ENCODE data around the gene C1QTNF6.
"Not testable (repeated sequence)": the region's sequence is repeated elsewhere in the genome, so short reads cannot be mapped to it uniquely, and the experiment has no call there.

Gene C1QTNF6

DNA sequence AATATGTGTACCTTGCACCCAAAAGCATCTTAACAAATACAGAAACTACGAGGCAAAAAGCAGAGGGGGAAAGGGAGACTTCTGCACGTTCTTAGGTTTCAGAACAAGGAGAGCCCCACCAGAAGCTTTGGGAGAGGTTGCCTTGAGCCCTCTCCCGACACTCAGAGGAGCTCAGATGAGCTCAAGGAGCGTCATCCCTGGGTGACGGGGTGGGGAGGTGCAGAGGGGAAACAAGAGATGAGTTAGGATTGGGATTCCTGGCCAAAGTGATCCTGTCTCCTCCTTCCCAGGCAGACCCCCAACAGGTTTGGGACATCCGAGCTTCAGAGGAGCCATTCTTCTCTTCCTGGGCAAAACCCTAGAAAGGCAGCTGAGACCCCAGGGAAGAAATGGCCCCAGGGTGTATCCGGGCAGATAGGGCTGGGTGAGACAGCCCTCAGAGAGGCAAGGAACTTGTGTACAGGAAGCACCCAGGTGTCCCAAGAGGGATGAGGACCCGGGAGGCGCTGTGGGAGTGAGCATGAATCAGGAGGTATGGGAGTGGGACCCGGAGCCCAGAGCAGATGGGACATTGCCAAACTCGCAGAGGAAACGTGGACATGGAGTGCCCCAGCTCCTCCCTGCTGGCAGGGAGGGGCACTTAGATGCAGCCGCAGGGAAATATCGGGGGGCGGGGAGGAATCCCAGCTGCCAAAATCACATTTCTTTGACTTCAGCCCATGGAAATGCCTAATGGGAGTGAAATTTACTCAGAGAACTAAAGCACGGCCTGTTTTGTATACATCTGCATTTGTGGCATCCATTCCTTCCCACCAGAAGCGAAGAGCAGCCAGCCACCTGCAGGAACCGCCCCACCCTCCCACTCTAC is 12.4 kb downstream of the C1QTNF6 start:
- no peak for DNase-seq

DNA sequence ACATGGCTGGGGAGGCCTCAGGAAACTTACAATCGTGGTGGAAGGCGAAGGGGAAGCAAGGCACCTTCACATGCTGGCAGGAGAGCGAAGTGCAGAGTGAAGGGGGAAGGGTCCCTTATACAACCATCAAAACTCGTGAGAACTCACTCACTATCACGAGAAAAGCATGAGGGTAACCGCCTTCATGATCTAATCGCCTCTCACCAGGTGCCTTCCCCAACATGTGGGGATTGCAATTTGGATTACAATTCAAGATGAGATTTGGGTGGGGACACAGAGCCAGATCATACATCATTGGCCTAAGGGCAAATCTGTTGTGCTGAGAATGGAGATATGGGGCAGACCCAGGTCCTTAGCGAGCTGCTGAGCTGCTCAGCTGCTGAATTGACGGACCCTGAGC is 13.1 kb downstream of the C1QTNF6 start:
- no peak for DNase-seq

DNA sequence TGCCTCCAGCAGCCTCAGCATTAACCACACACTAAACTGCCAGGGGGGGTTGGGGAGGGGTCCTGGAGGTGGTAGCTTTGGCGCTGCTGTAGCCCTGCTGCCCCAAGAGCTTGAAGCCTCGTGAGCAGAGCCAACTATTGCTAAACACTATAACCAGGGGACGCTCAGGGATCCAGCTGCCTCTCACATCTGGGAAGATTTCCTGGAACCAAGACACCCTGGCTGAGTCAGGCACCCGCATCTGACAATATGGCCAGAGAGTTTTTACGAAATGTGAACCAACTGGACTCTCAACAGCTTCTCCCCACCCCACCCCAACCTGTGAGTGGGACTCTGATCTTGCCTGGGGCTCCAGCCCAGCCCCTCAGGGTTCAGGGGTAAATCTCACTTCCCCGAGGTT is 14.3 kb downstream of the C1QTNF6 start:
- DNase-seq: no peak

DNA sequence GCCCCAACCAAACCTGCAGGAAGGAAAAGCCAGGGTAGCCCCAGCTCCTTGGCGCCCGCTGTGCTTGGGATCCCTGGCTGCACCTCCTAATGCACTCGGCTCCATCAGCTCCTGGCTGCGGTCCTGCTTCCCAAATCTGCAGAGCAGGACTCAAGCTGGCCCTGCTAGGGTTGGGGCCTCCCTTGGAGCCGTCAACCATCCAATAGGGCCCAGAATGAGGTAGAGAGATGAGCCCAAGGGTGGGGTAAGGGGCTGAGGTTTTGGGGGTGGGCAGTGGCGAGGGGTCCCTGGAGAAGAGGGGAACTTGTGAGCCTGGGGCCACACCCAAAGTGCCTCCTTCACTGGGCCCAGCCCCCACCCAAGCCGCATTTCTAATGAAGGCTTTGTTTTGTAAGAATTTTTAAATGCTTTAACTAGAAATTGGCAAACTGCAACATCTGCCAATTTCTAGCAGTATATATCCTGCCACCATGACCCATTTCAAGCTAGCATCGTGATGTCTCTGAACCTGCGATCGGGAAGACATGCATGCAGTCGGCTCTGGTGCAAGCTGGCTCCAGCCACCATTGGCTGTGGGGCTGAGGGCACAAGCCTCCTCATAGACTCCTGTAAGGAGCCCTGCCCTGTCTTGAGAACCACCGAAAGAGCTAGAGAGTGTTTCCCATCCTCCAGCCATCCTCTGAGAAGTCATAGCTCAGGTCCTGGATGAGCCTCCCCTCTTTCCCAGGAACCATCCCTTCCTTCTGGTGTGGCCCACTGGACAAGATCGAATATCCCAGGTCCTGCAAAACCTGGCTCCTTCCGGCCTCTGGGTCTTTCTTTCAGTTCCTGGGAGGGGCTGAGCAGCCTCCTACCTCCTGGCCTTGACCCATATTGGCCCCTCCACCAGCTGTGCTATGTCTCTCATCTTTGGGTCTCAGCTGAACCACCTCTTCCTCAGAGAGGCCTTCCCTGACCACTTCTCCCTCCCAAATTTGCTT is 15.5 kb downstream of the C1QTNF6 start:
- DNase-seq: no peak

DNA sequence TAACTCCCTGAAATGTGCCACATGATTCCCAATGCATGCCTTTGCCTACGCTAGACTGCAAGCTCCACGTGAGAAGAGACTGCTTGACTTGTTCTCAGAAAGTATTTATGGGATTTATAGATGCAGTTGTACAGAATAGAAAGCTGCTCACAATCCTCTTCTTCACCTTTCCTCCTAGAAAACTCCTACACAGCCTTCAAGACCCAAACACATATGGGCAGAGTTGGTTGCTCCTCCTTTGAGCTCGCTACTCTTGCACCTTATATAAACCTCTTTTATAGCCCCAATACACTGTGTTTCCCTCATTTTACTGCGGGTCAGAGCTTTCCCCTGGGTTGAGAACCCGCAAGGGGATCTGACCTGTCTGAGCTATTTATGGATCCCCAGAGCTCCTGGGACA is 16.4 kb downstream of the C1QTNF6 start:
- no peak for DNase-seq

DNA sequence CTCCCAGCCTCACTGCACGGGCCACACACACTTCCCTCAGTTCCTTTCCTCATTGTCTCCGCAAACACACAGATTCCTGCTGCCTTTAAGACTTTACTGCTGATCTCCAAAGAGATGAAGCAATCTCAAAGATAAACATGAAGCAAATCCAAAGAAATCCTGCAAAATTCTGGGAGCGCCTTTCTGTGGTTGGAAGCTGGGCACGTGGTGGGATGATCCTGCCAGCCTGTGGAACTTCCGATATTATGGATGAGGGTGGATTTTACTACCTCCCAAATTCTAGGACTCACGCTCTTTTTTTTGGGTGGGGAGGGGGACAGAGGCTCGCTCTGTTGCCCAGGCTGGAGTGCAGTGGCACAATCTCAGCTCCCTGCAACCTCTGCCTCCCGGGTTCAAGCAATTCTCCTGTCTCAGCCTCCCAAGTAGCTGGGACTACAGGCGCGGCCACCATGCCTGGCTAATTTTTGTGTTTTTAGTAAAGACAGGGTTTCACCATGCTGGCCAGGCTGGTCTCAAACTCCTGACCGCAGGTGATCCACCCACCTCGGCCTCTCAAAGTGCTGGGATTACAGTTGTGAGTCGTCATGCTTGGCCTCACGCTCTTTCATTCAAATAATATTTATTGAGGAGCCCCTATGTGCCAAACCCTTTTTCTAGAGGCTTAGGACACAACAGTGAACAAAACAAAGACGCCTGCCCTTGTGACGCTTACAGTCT is 17.2 kb downstream of the C1QTNF6 start:
- DNase-seq: not testable (repeated sequence)

DNA sequence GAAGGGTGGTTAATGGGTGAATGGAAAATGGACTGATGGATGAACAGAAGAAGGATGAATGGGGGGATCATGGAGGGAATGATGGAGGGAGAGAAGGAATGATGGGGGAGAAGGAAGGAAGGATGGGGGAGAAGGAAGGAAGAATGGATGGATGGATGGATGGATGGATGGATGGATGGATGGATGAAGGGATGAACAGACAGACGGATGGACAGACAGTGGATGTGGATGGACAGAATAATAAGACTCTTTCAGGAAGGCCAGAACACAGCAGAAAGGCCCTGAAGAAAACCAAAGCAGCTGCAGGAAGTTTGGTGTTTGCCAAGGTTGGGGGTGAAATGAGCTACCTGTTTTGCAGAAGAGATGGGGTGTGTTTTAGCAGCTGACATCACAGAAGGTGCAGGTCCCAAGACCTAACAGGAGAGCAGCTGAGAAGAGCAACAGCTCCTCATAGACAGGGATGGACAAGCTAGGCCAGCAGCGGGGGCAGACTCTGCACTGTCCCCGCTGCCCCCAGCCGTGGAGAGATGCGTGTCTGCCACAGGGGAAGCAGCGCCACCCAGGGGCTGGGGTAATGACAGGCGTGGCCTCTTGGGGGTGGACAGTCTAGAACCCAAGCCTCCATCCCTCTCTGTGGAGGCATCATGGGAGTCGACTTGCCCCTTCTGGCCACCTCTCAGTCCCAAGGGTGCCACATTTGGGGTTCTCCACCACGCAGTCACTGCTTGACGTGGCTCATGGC is 17.9 kb downstream of the C1QTNF6 start:
- DNase-seq: no peak

DNA sequence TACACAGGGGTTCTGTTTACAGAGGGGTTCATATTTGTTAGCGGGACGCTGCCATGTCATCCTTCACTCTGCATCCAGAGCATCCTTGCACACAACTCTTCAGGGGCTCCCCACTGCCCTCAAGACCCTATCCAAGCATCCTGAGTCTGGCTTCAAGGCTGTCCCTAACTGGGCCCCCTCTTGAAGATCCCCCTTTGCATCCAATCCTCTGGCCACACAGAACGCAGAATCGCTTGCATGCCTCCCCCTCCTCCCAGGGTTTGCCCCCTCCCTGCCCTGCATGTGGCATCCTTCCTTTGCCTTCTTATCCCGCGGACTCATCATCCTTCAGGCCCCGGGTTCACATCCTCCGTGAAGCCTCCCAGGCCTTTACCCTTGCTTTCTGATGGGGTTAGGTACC is 18.6 kb downstream of the C1QTNF6 start:
- DNase-seq: no peak

DNA sequence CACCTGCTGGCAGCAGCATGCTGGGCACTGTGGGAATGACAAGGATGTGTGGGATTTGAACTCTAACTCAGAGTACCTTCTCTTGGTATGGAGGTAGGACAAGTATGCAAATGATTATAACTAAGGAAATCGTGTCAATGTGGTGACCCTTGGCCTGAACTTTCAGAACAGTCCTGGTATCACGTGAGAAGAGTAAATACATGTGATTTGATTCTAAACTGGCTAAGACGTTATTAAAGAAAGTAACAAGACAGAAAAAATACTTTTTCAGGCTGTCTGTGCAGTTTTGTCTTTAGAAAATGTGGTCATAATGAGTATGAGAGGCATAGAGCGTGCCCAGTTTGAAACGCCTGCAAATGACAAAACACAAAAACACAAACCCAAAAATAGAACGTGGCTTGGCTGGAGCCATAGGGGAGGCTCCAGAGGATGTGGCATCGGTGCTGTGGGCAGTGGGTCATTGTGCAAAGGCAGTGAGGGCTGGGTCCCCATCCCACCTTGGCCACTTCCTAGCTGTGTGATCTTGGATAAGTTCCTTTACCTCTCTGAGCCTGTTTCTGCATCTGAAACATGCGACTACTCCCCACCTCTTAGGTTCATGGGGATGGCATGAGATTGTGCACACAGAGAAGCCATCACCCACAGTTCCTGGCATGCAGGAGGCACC is 19.9 kb downstream of the C1QTNF6 start:
- no peak for DNase-seq

DNA sequence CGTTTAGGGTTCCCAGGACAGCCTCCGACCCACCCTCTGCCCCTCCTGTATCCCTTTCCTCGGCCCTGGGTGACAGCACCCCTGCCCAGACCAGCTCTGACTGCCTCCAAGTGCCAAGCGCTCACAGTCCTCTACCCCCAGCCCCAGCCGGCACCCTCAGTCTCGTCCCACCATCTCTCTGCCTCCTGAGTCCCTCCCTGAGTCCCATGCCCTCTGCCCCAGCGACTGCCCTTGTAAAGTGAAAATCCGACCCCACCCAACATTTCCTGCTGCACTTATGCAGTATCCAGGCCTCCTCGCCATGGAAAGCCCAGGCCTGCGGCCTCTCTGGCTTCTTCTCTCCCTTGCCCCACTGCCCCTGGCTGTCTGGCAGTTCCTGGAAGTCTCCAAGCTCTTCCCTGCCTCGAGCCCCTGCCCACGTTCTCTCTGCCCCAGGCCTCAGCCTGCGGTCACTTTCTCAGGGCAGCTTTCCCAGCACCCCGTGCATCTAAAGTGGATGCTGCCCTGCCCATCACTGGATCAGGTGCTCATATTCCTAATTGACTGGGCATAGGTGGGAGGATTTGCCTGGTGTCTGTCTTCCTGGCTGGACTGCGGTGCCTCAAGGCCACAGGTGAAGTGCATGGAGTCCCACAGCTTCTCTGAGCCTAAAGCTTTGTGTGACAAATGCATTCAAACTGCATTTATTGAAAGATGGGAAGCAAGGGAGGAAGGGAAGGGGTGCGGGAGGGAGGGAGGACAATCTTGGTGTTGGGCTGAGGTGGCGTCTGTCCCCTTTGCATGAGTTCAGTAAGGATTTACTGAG is 20.7 kb downstream of the C1QTNF6 start:
- DNase-seq: no peak

DNA sequence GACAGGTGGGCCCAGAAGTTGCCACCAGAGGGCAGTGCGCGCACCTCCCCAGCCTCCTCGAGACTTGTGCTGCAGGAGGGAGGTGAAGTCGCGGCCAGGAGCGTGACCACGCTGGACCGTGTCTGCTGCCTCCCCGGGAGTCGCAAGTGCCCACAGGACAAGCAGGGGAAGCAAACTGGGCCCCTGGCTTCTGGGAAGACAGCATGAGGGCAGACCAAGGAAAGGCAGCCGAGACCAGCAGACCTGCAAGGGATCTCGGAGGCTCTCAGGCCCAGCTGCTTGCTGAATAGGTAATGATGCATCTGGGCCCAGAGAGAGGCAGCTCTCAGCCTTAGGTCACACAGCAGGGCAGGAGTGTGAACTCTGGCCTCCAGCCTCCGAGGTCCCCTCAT is 21.4 kb downstream of the C1QTNF6 start:
- DNase-seq: no peak

DNA sequence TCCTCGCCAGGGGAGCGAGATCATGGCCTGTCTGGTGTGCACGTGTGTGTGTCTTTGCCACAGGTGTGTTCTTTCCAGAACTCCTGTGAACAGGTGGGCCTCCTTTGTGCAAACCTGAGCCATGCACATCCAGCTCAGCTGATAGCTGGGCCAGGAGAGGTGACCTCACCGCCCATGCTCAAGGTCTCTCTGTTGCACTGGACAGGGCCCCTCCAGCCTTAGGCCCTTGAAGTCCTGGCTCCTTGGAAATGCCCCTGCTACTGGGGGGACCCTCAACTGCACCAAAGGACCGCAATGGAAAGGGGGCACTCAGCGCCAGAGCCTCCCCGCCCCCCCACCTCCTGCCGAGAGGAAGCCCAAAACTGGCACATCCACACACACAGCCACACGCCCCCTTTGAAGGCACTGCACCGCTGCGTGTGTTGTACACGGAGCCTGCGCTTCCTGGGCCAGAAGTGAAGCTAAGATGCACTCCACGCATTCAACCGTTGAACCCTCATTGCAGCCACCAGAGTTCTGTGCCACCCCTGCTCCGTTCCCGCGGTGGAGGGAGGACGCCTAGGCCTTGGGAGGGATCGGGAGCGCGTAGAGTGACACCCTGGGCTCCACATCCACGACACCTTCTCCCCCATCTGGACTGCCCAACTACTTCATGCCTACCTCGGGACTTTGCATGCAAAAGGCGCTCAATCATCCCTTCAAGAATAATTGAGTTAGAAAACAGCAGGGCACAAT is 21.9 kb downstream of the C1QTNF6 start:
- DNase-seq: no peak

DNA sequence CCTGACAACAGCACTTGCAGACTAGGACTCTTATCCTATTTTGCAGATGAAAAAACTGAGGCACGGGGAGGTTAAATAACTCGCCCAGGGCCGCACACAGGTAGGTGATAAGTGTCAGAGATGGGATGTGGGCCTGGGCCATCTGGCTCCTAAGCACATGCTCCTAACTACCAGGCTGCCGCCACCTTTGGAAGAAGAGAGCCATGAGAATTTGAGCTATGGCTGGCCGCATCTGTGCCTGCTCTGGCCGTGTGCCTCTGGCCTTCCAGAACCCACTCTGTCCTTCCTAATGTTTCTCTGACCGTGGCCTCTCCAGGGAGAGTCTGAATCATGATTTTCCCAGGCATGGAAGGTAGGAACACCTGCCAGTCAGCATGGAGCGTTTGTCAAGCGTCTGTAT is 23.0 kb downstream of the C1QTNF6 start:
- no peak for DNase-seq

DNA sequence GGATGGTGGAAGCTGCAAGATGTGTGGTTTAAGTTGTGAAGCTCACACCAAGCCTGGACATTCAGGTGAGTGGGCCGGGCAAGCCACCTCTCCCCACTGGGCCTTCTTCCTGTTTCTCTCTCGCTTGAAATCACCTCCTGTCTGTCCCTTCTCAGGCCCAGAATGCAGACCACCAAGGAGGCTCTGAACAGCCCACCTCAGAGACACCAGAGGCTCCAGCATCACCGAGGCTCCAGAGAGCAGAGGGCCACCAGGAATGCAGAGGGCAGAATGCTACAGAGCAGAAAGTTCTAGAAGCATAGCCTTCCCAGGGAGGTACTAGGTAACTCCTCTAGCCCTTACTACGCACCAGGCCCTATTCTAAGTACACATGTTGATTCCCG is 23.6 kb downstream of the C1QTNF6 start:
- DNase-seq: no peak

DNA sequence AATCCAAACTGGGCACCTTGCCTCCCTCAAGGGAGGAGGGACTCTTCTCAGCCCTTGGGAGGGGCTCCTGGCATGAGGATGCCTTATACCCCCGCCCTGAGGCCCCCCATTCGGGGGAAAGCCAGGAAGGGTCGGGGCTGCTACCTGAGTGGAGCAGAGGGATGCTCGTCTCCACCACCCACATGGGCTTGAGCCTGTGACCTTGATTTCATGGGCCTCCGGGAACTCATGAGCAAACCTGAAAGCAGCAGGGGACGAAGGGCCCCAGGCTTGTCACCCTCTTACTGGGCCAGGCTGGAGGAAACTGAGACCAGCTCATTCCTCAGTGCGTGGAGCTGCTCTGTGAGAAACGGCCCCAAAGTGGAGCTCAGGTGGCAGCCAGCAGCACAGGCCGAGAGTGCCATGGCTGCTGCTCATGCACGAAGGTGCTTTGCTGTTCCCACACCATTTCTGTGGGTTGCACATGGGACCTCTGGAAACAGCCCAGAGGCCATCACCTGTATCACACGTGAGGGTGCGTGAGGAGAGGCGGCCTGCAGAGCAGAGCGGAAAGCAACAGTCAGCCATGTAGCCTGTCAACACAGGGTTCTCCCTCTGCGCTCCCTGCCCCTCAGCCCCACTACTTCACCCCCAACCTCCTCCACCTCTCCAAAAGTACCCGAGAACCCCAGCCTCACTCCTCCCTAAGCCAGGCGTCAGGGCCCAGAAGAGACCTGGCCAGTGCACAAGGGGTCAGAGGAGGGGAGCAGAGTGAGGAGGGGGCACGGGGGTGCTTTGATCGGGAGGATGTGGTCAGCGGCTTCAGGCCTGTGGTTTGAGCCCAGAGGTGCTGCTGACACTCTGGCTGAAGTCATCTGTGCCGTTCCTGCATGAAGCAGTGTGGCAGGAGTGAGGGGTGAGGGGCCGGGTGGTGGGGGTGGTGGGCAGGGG is 24.2 kb downstream of the C1QTNF6 start:
- no peak for DNase-seq

DNA sequence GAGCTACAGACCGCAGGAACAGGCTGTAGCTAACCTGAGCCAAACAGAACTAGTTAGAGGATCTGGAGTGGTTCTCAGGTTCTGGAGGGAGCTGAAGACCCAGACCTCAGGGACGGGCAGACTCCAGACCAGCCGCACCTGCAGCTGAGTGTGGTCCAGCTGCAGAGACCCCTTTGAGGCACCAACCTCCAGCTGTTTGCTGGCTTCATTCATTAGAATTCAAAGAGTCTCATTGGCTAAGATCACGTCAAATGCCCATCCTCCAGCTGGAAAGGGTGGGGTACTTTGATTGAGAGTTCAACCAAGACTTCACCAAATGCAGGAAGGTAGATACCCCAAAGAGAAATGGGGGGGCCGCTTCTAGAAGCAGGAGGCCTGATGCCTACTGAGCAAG is 25.0 kb downstream of the C1QTNF6 start:
- DNase-seq: no peak

DNA sequence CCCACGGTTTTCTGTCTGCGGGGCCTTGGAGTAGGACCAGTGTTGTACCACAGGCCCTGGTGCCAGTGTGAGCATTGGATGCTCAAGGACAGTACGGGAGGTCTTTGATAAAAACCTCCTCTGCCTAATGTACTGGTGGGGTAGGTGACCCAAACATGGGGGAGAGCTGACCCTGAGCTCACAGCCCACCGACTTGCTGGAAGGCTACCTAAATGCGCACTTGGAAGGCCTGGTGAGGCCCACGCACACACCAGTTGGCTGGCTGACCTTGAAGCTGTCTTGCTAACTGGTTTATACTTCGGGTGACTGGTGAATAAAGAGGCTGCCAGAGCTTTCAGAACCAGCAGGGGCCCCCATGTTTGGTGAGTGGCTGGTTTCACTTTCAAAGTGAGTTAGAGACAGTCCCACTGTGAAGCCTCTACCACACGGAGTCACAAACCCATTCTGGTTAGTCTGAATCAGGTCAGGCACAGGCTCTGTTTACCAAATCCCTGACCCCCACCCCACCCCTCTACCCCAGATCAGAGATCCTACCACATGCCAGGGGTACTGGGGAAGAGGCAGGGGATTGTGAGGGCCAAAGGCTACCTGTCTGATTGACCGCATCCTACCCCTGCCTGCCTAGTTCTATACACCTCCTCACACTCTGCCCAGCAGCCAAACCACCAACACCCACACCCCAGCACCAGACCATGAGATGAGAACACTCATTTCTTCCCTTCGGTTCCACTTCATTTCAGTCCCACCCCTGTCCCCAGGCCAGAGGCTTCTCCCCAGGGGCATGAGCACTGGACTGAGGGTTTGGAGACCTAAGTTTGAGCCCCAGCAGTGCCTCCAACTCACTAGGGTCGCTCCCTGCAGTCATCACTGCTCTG is 25.6 kb downstream of the C1QTNF6 start:
- no peak for DNase-seq

DNA sequence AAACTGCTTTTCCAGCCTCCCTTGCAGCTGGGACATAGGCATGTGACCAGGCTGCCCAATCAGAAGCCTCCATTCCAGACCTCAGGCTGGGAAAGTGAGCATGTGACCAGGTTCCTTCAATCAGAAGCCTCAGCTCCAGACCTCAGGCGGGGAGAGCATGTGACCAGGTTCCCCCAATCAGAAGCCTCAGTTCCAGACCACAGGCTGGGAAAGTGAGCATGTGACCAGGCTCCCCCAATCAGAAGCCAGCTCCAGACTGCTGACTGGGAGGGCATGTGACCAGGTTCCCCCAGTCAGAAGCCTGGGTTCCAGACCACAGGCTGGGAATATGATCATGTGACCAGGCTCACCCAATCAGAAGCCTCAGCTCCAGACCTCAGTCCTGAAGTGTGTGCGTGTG is 26.6 kb downstream of the C1QTNF6 start:
- no peak for DNase-seq
